ENCODE data around the gene FHL5. TPM values are rescaled to one million over a fixed set of nuclear protein-coding genes. Genes with fewer than 3 reads are reported as not detected.

The FHL5 gene
- not detected in 2 replicates for total RNA-seq (2021)
- long read RNA-seq, result 0 reads

- H3K27ac ChIP-seq (ENCODE audit: insufficient read length, low read depth, low read length), result no peak within 1 kb of the TSS
- H3K4me1 ChIP-seq (ENCODE audit: insufficient read depth, low read length), result no peaks in the 10 kb centered on the region
- H3K4me2 ChIP-seq (ENCODE audit: insufficient read depth, insufficient read length, low read length), result no peak within 1 kb of the TSS
- no peaks in the 10 kb centered on the region for H3K9me3 Mint-ChIP-seq
- H3K14ac ChIP-seq (ENCODE audit: insufficient read depth, low read length), result no peak within 1 kb of the TSS
- H2AFZ ChIP-seq (ENCODE audit: low read length), result no peak within 1 kb of the TSS
- H2BK12ac ChIP-seq (ENCODE audit: insufficient read length, low read depth, low read length), result no peak within 1 kb of the TSS
- no peak within 1 kb of the TSS for H2BK5ac ChIP-seq (ENCODE audit: insufficient read length, low read length)
- H4K8ac ChIP-seq (replicated peaks; ENCODE audit: insufficient read length, low read depth, low read length), result no peak within 1 kb of the TSS
- no peaks in the 10 kb centered on the region for H4K20me1 ChIP-seq (ENCODE audit: control insufficient read depth, insufficient read depth, insufficient read length)
- no peaks in the 10 kb centered on the region for H3K9me3 ChIP-seq (ENCODE audit: control insufficient read depth, low read depth, low read length)
- H3K4ac ChIP-seq (ENCODE audit: low read depth, low read length), result no peak within 1 kb of the TSS
- H3K9ac ChIP-seq (ENCODE audit: extremely low read depth, insufficient read length, low read length), result no peak within 1 kb of the TSS
- H2BK20ac ChIP-seq (ENCODE audit: low read depth, low read length, poor library complexity, severe bottlenecking), result no peak within 1 kb of the TSS
- H2AK5ac ChIP-seq (ENCODE audit: insufficient read length, low read length), result no peak within 1 kb of the TSS
- H3K27me3 Mint-ChIP-seq (ENCODE audit: low read depth), result no peaks in the 10 kb centered on the region
- H4K91ac ChIP-seq (ENCODE audit: insufficient read length, low read depth, low read length), result no peak within 1 kb of the TSS
- no peak for DNase-seq
- H3K4me3 Mint-ChIP-seq, result no peak within 1 kb of the TSS
- WGBS (ENCODE audit: extremely low coverage, insufficient read length, low lambda C conversion rate), result no CpG with 5 or more reads among the region's 3 CpGs
- H2BK120ac ChIP-seq (ENCODE audit: low read depth, low read length, poor library complexity, severe bottlenecking), result no peak within 1 kb of the TSS
- no peak within 1 kb of the TSS for H3K23ac ChIP-seq (ENCODE audit: insufficient read length, low read depth, low read length)
- no peaks in the 10 kb centered on the region for H3K36me3 Mint-ChIP-seq (ENCODE audit: insufficient read depth in 1 of 3, low read depth in 3 of 3)
- no peak for TF ChIP-seq CTCF (conservative IDR thresholded peaks at IDR 0.05)
- no peaks in the 10 kb centered on the region for H3K23me2 ChIP-seq (ENCODE audit: insufficient read length, low read depth, low read length, poor library complexity, severe bottlenecking)
- H3K79me1 ChIP-seq (ENCODE audit: insufficient read depth, low read depth, low read length, poor library complexity, severe bottlenecking), result no peaks in the 10 kb centered on the region
- no peak within 1 kb of the TSS for H3K18ac ChIP-seq (ENCODE audit: insufficient read length, low read depth, low read length)
- no peak within 1 kb of the TSS for H3K56ac ChIP-seq (ENCODE audit: insufficient read length, low read depth, low read length)
- no peaks in the 10 kb centered on the region for H3K79me2 ChIP-seq (ENCODE audit: insufficient read depth, low read length)
- H3T11ph ChIP-seq (ENCODE audit: low read length), result no peak within 1 kb of the TSS
- no peak within 1 kb of the TSS for H2BK15ac ChIP-seq (ENCODE audit: low read depth, low read length)
- no peak within 1 kb of the TSS for H4K5ac ChIP-seq (ENCODE audit: insufficient read length, low read depth, low read length)
- H3K4me1 Mint-ChIP-seq, result peaks cover 13% of the 10 kb centered on the region in 2 experiments
- H3K27ac Mint-ChIP-seq, result no peak within 1 kb of the TSS
- H3K27me3 ChIP-seq (ENCODE audit: insufficient read depth, low read length), result no peaks in the 10 kb centered on the region; the same call in 1 of the 2 replicates
Observed at GRCh38 chr6:96562886-96563285, at the start of gene FHL5. Gene FHL5, plus strand, starts transcription at chr6:96563128. Its CDS starts 40,486 bp downstream, at chr6:96603614.

Measured in H9 (cell line).